ACC112 (cell line): ENCODE data around the gene VMAC.
"Not testable (repeated sequence)": the region's sequence is repeated elsewhere in the genome, so short reads cannot be mapped to it uniquely, and the experiment has no call there.

Source experiments
- H2AFZ ChIP-seq: fragments of 200-600 bp; sonication (generic); one replicate; pipeline ENCODE4 v1.6.0; 2017; ENCODE audit warnings: antibody characterized with exemption, low read length; ENCODE audit not compliant: unreplicated experiment
- H3K27ac ChIP-seq: fragments of 200-600 bp; sonication (generic); 2 replicates; pipeline ENCODE4 v1.5.1; 2014; ENCODE audit warnings: low read depth, mild to moderate bottlenecking, antibody characterized with exemption, low read length, moderate library complexity
- H3K27me3 ChIP-seq: fragments of 200-600 bp; sonication (generic); 2 replicates; pipeline ENCODE4 v1.6.1; 2014; ENCODE audit warnings: mild to moderate bottlenecking, antibody characterized with exemption, low read length, moderate library complexity, mixed read lengths; ENCODE audit not compliant: insufficient read depth
- H3K36me3 ChIP-seq: fragments of 200-600 bp; sonication (generic); 2 replicates; pipeline ENCODE4 v1.6.1; 2016; ENCODE audit warnings: mild to moderate bottlenecking, antibody characterized with exemption, low read length, moderate library complexity, mixed read lengths; ENCODE audit not compliant: insufficient read depth
- H3K4me1 ChIP-seq: fragments of 200-600 bp; sonication (generic); one replicate; pipeline ENCODE4 v1.6.1; 2016; ENCODE audit warnings: low read length, mixed read lengths; ENCODE audit not compliant: insufficient read depth, unreplicated experiment, control insufficient read depth
- H3K4me3 ChIP-seq: fragments of 200-600 bp; sonication (generic); 2 replicates; pipeline ENCODE4 v1.5.1; 2014; ENCODE audit warnings: mild to moderate bottlenecking, low read depth, low read length
- H3K79me2 ChIP-seq: fragments of 200-600 bp; sonication (generic); one replicate; pipeline ENCODE4 v1.6.0; 2016; ENCODE audit warnings: low read length; ENCODE audit not compliant: control insufficient read depth, unreplicated experiment, insufficient read depth

VMAC gene

DNA sequence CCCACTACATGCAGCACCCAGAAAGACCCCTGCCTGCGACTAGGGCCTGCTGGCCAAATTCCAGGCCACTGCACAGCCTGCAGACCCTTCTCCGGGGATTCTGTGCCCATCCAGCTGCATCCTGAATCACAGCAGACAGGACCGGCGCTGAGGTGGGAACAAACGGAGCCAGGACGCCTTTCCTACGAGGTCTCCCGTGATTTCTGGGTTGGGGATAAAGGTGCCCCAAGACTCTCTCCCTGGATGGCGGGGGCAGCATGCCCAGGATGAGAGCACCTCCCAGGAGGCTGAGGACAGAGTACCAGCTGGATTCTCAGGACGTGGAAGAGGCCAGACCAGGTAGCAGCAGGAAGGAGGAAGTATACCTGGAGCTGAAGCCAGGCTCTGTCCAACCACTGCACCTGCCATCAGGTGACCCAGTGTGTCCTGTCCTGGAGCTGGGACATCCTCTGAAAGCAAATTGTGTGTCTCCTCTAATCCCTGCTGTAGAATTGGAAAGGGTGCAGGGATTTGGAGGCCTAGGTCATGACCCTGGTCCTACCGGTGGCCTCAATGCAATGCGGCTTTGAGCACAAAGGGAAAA is 31.0 kb upstream of the VMAC start:
- H3K4me1 ChIP-seq = no peaks in the 10 kb centered on the region
- H3K27me3 ChIP-seq = no peaks in the 10 kb centered on the region
- H3K36me3 ChIP-seq = no peaks in the 10 kb centered on the region
- no peak overlapping the region for H3K4me3 ChIP-seq
- H2AFZ ChIP-seq = no peak overlapping the region
- H3K79me2 ChIP-seq = no peaks in the 10 kb centered on the region
- no peak overlapping the region for H3K27ac ChIP-seq

DNA sequence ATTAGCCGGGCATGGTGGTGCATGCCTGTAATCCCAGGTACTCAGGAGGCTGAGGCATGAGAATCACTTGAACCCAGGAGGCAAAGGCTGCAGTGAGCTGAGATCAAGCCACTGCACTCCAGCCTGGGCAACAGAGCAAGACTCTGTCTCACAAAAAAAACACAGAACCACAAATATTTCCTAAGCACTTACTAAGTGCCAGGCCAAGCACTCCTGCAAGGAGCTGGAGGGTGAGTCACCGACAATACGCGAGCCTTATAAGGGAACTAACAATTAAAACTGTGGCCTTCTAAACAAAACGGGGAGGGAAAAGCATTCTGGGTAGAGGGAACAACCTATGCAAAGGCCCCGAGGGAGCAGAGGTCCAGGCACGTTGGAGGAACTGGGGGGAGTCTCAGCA is 30.2 kb upstream of the VMAC start:
- H2AFZ ChIP-seq, H3K79me2 ChIP-seq, H3K4me1 ChIP-seq, H3K27me3 ChIP-seq, H3K4me3 ChIP-seq, H3K27ac ChIP-seq, H3K36me3 ChIP-seq: not testable (repeated sequence)

DNA sequence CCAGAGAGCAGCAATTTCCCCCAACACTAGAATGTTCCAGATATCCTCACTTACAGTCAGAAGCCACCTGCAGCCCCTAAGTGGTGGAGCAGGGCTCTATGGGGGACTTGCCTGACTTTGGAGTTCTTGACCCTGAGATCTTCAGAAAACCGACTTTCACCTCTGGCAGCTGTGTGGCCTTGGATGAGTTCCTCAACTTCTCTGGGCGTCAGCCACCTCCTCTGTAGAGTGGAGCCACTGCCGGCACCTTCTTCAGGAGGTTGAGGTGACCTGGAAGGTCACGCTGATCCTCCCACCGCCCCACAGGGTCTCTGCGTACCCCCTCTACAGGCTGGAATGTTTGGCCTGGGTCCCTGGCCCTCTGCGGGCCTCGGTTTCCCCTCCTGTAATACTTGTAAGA is 27.2 kb upstream of the VMAC start:
- Histone ChIP-seq H3K4me3 (no peak overlapping the region), H3K27me3 (no peaks in the 10 kb centered on the region), H3K36me3 (no peaks in the 10 kb centered on the region), H2AFZ (no peak overlapping the region), H3K27ac (no peak overlapping the region), H3K79me2 (no peaks in the 10 kb centered on the region), H3K4me1 (no peaks in the 10 kb centered on the region)

DNA sequence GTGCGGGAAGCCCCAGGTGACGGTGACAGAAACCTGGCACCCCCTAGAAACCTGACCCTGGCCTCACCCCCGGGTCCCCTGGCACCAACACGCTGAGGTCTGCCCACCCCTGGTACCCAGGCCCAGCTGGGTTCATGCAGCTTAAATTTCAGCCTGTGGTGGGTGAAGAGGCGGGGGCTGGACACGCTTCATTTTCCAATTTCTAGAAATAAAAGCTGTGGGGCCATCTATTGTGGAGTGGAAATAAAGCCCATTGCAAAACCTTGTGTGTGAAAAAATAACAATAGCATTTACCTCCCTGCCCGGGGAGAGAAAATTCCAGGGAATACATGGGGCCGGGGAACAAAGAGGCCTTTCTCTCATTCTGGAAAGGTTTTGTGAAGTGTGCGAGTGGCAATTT is 26.8 kb upstream of the VMAC start:
- H3K27me3 ChIP-seq = no peaks in the 10 kb centered on the region
- no peak overlapping the region for H3K27ac ChIP-seq
- no peaks in the 10 kb centered on the region for H3K79me2 ChIP-seq
- H3K4me3 ChIP-seq = no peak overlapping the region
- H3K4me1 ChIP-seq = no peaks in the 10 kb centered on the region
- H3K36me3 ChIP-seq = no peaks in the 10 kb centered on the region
- H2AFZ ChIP-seq = no peak overlapping the region

DNA sequence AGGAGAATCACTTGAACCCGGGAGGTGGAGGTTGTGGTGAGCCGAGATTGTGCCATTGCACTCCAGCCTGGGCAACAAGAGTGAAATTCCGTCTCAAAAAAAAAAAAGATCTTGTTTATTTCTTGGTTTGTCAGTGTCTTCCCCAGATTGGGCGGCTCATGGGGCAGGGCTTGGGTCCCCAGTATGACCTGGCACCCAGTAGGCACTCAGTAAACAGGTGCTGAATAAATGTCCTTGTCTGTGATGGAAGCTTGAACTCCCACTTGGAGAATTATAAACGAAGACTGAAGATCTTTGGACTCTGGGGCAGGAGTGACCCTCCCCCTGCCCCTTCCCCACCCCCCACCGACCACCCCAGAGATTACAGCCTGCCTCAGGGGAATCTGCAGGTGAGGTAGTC is 24.5 kb upstream of the VMAC start:
- H3K36me3 ChIP-seq = no peaks in the 10 kb centered on the region
- H3K27ac ChIP-seq = no peak overlapping the region
- H3K4me1 ChIP-seq = no peaks in the 10 kb centered on the region
- H3K27me3 ChIP-seq = no peaks in the 10 kb centered on the region
- H3K4me3 ChIP-seq = no peak overlapping the region
- no peak overlapping the region for H2AFZ ChIP-seq
- H3K79me2 ChIP-seq = no peaks in the 10 kb centered on the region

DNA sequence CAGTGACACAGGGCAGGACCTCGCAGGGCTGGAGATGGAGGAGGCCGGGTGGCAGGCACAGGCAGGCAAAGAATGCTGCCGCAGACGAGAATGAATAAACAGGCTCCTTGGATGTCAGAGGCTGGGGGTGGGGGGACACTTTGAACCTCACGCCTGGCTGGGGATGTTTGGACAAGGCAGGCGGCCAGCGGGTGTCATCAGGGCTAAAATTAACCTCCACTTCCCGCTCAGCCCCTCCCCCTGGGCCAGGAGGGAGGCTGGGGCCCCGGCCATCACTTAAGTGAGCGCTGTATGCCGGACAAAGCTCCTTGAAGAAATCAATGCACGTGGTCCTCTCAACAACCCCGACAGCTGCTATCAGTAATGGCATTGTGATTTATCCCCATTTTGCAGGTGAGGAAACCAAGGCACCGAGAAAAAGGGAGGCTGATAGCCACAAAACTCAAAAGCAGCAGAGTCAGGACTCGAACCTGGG is 24.0 kb upstream of the VMAC start:
- Histone ChIP-seq H3K27me3 (no peaks in the 10 kb centered on the region), H3K4me3 (no peak overlapping the region), H3K27ac (no peak overlapping the region), H3K4me1 (no peaks in the 10 kb centered on the region), H3K79me2 (no peaks in the 10 kb centered on the region), H2AFZ (no peak overlapping the region), H3K36me3 (no peaks in the 10 kb centered on the region)

DNA sequence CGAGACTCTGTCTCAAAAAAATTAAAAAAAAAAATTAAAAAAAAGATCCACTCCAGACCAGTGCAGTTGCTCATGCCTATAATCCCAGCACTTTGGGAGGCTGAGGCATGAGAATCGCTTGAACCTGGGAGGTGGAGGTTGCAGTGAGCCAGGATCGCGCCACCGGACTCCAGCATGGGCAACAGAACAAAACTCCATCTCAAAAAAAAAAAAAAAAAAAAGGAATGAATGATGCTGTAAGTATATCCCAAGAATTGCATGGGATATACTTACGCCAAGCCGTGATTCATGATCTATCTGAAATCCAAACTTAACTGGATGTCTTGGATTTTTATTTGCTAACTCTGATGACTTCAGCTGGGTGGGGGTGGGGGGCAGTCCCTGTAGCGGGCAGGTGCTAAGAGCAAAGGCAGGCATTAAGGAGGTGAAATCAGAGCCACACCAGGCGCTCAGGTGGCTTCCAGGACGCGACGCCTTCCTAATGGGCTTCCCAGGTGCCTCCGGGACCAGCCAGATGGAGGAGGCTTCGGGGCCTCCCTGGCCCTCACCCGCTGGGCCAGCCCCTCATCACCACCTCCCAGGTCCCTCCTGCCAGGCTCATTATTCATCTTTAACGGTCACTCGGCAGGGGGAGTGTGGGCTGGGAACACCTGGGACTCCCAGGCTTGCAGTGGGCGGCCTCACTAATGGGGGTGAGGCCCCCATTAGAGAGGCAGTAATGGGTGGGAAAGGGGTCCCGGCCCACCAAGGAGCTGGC is 23.0 kb upstream of the VMAC start:
- Histone ChIP-seq H3K4me1 (no peaks in the 10 kb centered on the region), H3K4me3 (no peak overlapping the region), H3K27ac (no peak overlapping the region), H3K79me2 (no peaks in the 10 kb centered on the region), H3K36me3 (no peaks in the 10 kb centered on the region), H2AFZ (no peak overlapping the region), H3K27me3 (no peaks in the 10 kb centered on the region)

DNA sequence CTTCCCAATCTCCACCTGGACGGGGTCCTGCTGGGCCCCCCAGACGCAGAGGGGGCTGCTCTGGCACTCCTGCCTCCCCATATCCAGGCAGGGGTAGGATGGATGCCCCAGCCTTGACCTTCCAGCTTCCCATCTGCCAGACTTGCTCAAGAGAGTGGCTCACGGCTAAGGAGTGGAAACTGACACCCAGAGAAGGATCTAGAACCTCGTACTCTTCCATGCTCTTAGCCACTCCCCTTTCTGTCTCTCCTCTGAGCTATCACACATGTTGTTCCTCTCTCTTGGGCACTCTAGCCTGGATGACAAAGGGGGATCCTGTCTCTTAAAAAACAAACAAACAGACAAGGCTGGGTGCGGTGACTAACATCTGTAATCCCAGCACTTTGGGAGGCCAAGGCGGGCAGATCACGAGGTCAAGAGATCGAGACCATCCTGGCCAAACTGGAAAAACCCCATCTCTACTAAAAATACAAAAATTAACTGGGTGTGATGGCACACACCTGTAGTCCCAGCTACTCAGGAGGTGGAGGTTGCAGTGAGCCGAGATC is 22.2 kb upstream of the VMAC start:
- Histone ChIP-seq H3K36me3 (no peaks in the 10 kb centered on the region), H3K27me3 (no peaks in the 10 kb centered on the region), H3K79me2 (no peaks in the 10 kb centered on the region), H3K4me1 (no peaks in the 10 kb centered on the region), H3K27ac (no peak overlapping the region), H2AFZ (no peak overlapping the region), H3K4me3 (no peak overlapping the region)

DNA sequence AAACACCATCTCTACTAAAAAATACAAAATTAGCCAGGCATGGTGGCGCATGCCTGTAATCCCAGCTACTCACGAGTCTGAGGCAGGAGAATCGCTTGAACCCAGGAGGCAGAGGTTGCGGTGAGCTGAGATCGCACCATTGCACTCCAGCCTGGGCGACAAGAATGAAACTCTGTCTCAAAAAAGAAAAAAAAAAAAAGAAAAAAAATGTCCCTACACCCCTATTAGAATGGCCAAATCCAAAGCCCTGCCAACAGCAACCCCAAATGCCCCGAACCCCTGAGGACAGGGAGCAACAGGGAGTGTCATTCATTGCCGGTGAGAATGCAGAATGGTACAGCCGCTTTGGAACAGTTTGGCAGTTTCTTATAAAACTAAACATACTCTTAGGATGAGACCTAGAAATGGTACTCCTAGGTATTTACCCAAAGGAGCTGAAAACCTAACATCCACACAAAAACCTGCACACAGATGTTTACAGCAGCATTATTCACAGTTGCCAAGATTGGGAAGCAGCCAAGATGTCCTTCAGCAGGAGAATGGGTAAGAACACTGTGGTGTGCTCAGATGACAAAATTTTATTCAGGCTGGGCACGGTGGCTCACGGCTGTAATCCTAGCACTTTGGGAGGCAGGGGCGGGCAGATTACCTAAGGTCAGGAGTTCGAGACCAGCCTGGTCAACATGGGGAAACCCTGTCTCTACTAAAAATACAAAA is 21.4 kb upstream of the VMAC start:
- not testable (repeated sequence) for H3K27ac ChIP-seq, H3K27me3 ChIP-seq, H3K79me2 ChIP-seq, H2AFZ ChIP-seq, H3K4me1 ChIP-seq, H3K36me3 ChIP-seq, H3K4me3 ChIP-seq

DNA sequence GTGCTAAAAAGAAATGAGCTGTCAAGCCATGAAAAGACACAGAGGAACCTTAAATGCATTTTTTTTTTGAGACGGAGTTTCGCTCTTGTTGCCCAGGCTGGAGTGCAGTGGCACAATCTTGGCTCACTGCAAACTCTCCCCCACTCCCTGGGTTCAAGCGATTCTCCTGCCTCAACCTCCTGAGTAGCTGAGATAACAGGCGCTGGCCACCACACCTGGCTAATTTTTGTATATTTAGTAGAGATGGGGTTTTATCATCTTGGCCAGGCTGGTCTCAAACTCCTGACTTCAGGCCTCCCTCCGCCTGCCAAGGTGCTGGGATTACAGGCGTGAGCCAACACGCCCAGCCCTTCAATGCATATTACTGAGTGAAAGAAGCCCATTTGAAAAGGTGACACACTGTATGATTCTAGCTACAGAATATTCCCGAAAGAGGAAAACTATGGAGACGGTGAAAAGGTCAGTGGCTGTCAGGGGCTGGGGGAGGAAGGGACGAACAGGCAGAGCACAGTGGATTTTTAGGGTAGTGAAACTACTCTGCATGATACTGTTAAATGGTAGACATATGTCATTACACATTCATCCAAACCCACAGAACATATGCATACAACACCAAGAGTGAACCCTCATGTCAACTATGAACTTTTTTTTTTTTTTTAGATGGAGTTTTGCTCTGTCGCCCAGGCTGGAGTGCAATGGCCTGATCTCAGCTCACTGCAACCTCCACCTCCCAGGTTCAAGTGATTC is 20.4 kb upstream of the VMAC start:
- not testable (repeated sequence) for H2AFZ ChIP-seq, H3K4me1 ChIP-seq, H3K27me3 ChIP-seq, H3K36me3 ChIP-seq, H3K27ac ChIP-seq, H3K79me2 ChIP-seq, H3K4me3 ChIP-seq
